Jurkat, Clone E6-1 (cell line): ENCODE data around the gene DEPDC5.

ENCODE experiments used
- DNase-seq: peaks from one replicate; pipeline ENCODE4 v3.0.0-alpha.2; 2011; ENCODE audit warnings: low read depth, low spot score
- H3K4me3 ChIP-seq: 2 replicates; pipeline ENCODE4 v1.5.1; 2011; ENCODE audit warnings: mild to moderate bottlenecking, low read length, control low read depth, moderate library complexity

Gene DEPDC5

GRCh38 chr22:31909977-31910376, 156.2 kb downstream of the DEPDC5 start:
- H3K4me3 ChIP-seq, result no peak overlapping the region
- no peak for DNase-seq

- no peak for DNase-seq
These were observed 158.0 kb downstream of the DEPDC5 start for GRCh38 chr22:31911565-31912406.

GRCh38 chr22:31912407-31912743, 158.6 kb downstream of the DEPDC5 start:
- no peak for DNase-seq
- H3K4me3 ChIP-seq, result no peak overlapping the region

More at GRCh38 chr22:31911565-31912406, 158.0 kb downstream of the DEPDC5 start:
- no peak overlapping the region for H3K4me3 ChIP-seq

- H3K4me3 ChIP-seq, result no peak overlapping the region
- DNase-seq, result no peak
These were observed 161.8 kb downstream of the DEPDC5 start for GRCh38 chr22:31915586-31915985.

- no peak overlapping the region for H3K4me3 ChIP-seq
- no peak for DNase-seq
These were observed 163.6 kb downstream of the DEPDC5 start for GRCh38 chr22:31917227-31917921.

GRCh38 chr22:31919730-31920129, 165.9 kb downstream of the DEPDC5 start:
- no peak for DNase-seq
- no peak overlapping the region for H3K4me3 ChIP-seq

- no peak overlapping the region for H3K4me3 ChIP-seq
- DNase-seq, result no peak
These were observed 166.5 kb downstream of the DEPDC5 start for GRCh38 chr22:31920306-31920705.

- no peak for DNase-seq
- H3K4me3 ChIP-seq, result no peak overlapping the region
These were observed 167.3 kb downstream of the DEPDC5 start for GRCh38 chr22:31921106-31921505.

GRCh38 chr22:31922534-31922933, 168.7 kb downstream of the DEPDC5 start:
- H3K4me3 ChIP-seq, result no peak overlapping the region
- DNase-seq, result no peak

- DNase-seq, result no peak
- no peak overlapping the region for H3K4me3 ChIP-seq
These were observed 169.3 kb downstream of the DEPDC5 start for GRCh38 chr22:31923136-31923535.

- no peak for DNase-seq
- H3K4me3 ChIP-seq, result no peak overlapping the region
These were observed 169.9 kb downstream of the DEPDC5 start for GRCh38 chr22:31923747-31924146.

GRCh38 chr22:31925056-31925455, 171.2 kb downstream of the DEPDC5 start:
- H3K4me3 ChIP-seq, result no peak overlapping the region
- no peak for DNase-seq

- DNase-seq, result no peak
- H3K4me3 ChIP-seq, result no peak overlapping the region
These were observed 172.2 kb downstream of the DEPDC5 start for GRCh38 chr22:31926024-31926423.

GRCh38 chr22:31926969-31927368, 173.2 kb downstream of the DEPDC5 start:
- no peak overlapping the region for H3K4me3 ChIP-seq
- no peak for DNase-seq

GRCh38 chr22:31927562-31927961, 173.7 kb downstream of the DEPDC5 start:
- H3K4me3 ChIP-seq, result no peak overlapping the region
- DNase-seq, result no peak

GRCh38 chr22:31929167-31929930, 175.5 kb downstream of the DEPDC5 start:
- DNase-seq, result no peak
- no peak overlapping the region for H3K4me3 ChIP-seq

GRCh38 chr22:31932863-31933262, 179.0 kb downstream of the DEPDC5 start:
- no peak for DNase-seq
- H3K4me3 ChIP-seq, result no peak overlapping the region

GRCh38 chr22:31933406-31933805, 179.6 kb downstream of the DEPDC5 start:
- no peak overlapping the region for H3K4me3 ChIP-seq
- DNase-seq, result no peak

- H3K4me3 ChIP-seq, result no peak overlapping the region
- DNase-seq, result no peak
These were observed 180.1 kb downstream of the DEPDC5 start for GRCh38 chr22:31933816-31934482.
